CD1c-positive myeloid dendritic cell (primary cell): Measurements from ENCODE around the gene TMEM178B.

Source experiments
- DNase-seq: peaks from one replicate; pipeline ENCODE4 v3.0.0-alpha.2; 2016; ENCODE audit errors: extremely low spot score

Gene TMEM178B

DNA sequence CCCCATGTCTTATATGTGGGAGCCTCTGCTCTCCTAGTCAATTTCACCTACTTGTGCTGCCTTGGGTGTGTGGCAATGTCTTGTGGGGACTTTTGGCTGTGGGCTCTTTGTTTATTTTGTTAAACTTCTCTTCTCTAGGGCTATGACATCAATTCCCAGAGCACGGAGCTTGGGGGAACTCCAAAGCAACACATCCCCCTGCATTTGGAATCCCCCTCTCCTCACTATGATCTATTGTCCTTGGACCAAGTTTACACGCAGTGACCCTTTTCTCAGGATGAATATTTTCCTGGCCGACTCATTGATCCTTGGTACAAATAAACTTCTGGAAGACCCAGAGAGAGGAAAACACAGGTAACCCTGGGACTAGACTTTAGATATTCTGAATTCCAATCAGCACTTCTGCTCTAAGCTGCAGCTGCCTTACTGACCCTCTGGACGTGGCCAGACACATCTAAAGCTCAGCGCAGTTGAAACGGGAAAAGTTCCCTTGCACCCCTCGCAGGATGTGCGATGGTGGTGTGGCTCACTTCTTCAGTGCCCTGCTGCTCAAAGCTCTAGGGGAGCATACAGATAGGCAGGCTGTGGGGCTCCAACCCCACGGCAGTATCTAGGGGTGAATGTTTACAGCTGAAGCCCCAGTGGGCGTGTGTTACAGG is 110.8 kb downstream of the TMEM178B start:
- no peak for DNase-seq

DNA sequence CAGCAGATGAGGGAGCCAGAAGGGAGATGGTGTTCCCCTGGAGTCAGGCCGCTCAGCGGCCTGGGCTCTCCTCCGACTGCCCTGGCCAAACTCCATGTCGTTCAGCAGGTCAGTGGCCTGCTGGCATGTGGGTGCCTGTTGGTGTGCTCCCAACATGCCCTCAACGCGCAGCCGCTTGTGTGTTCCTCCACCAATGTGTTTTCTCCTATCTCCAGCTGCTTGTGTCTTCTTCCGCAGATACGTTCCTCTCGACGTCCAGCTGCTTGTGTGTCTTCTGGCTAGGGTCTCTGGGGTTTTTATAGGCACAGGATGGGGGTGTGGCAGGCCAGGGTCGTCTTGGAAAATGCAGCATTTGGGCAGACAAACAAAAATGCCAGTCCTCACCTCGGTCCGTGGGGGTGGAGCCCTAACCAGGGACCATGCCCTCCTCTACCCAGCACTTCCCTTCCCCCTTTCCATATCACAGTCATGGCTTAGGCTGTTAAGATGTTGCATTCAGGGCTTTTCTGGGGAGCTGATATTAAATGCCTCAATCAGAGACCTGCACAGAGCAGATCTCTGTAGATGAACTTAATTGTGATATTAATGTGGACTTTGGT is 111.6 kb downstream of the TMEM178B start:
- no peak for DNase-seq

DNA sequence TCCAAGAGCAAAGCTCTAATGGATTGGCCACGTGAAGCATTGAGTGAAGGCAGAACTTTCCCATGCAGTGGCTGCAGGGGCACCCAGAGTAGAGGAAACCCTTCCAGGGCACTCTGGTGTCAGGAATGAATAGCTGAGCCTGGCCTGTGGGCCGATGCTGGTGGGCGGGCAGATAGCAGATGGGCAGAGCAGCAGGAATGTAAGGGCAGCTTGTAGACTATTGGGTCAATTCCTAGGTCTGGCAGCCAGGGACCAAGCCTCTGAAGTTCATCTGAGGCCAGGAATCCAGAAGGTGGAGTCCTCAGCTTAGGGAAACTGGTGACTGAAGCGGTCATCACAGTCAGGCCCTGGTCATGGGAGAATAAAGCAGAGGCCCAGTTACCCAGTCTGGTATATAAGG is 115.4 kb downstream of the TMEM178B start:
- no peak for DNase-seq

DNA sequence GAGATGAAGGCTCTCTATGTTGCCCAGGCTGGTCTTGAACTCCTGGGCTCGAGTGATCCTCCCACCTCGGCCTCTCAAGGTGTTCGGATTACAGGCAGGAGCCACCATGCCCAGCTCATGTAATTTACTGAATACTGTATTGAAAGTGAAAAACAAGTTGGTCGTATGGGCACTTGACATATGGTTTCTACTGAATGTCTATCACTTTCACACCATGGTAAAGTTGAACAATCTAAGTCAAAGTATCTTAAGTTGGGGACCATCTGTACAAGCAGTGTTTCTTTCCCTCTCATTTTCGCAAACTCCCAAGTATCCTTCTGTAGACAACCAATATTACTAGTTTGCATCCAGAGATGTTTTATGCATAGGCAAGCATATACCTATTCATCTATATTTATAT is 116.6 kb downstream of the TMEM178B start:
- DNase-seq, result no peak

DNA sequence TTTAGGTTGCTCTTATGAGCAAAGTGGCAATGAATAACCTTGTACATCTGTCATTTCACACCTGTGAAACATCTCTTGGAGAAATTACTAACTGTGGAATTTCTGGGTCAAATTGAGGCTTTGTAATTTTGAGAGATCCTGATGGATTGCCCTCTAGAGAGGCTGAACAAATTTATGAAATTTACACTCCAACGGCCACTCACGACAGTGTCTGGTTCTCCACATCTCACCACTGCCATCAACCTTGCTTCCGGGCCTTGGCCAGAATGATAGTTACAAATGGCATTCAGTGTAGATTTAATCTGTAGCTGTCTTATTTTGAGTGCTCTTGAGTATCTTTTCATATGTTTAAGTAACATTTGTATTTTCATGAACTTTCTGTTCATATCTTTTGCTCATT is 117.4 kb downstream of the TMEM178B start:
- DNase-seq, result no peak

DNA sequence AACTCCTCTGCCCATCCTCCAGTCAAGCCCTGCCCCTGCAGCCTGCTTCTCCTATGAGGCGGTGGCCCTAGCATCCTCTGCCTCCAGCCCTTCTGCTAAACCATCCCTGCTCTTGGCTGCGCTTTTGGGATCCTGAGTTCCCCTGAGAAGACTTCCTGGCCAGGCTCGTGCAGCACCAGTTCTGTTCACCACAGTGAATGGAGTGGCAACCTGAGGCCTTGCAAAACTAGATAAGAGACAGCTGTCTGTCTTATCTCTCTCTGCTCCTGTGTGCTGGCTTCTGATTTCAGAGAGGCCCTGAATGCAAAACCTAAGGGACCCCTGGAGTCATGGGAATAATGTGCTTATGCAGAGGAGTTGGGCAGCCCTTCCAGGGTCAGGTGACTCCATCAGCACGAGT is 119.2 kb downstream of the TMEM178B start:
- DNase-seq, result no peak

DNA sequence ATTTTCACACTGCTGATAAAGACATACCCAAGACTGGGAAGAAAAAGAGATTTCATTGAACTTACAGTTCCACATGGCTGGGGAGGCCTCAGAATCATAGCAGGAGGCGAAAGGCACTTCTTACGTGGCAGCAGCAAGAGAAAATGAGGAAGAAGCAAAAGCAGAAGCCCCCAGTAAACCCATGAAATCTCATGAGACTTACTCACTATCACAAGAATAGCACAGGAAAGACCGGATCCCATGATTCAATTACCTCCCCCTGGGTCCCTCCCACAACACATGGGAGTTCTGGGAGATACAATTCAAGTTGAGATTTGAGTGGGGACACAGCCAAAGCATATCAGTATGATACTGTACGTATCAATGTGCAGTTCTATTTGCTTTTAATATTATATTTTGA is 121.9 kb downstream of the TMEM178B start:
- peak; percentile 9 for DNase-seq

DNA sequence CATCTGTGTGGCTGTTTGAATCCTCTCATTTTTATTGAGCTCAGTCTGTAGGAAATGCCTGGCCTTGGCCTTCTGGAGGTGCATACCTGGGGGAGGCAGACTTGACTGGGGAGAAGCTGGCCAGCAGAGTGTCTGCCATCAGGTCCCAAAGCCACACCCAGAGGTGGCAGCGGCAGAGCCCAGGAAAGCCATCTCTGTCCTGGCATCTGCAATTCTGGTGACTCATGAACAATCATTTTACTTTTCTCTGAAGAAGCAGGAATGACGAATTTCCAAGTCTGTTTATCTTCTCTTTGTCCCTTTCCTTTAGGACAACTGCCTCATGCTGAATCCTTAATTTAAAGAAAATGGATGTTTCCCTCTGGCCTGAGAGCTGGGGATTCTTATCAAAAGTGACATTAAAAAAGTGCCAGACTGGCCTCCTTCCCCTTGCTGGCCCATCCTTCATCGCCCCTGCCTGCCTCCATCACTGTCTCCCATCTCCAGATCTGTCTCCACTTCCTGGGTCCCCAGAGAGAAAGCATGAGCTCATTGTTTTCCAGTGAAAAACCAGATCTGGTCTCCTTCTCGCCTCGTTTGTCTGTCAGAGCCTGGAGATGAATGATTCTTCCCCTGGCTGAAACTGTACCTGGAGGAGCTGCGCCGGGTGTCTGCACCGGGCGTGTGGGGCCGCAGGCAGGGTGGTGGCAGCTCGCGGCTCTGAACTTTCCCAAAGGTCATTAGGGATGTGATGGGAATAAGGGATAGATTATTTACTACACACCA is 124.5 kb downstream of the TMEM178B start:
- DNase-seq, result no peak

DNA sequence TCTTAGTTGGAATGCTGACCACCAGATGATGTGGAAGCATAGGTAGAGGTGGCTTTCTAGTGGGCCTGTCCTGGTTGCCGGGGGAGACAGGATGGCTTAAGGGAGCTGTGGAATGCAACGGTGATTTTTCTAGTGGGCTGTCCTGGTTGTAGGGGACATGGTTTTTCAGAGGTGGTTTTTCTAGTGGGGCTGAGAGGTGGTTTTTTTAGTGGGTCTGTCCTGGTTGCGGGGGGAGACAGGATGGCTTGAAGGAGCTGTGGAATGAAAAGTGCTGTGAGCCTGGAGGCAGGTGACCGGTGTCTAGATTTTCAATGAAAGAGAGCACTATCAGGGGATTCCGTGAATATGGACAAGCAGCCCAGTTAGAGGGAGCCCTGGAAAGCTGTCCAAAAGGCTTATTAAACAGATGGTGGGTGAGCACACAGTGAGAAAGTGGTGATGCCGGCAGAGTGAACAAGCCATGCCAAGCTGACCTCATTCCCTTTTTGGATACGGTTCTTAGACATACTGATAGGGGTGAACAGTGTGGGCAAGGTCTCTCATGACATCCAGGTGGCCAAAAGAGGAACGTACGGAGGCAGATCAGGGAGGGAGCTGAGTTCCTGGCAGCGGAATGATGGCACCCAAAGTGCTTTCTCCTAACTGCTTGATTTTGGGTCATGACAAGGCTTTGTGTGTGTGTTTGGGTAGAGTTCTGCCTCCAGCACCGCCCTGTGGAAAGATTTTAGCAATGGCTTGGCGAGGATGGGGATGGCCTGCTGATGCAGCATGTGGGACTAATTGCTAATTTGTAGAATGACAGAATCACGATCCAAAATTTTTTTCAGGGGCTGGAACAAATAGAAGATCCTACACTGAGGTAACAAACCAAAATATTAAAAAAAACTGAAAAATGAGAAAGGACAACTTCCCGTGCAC is 126.6 kb downstream of the TMEM178B start:
- no peak for DNase-seq

DNA sequence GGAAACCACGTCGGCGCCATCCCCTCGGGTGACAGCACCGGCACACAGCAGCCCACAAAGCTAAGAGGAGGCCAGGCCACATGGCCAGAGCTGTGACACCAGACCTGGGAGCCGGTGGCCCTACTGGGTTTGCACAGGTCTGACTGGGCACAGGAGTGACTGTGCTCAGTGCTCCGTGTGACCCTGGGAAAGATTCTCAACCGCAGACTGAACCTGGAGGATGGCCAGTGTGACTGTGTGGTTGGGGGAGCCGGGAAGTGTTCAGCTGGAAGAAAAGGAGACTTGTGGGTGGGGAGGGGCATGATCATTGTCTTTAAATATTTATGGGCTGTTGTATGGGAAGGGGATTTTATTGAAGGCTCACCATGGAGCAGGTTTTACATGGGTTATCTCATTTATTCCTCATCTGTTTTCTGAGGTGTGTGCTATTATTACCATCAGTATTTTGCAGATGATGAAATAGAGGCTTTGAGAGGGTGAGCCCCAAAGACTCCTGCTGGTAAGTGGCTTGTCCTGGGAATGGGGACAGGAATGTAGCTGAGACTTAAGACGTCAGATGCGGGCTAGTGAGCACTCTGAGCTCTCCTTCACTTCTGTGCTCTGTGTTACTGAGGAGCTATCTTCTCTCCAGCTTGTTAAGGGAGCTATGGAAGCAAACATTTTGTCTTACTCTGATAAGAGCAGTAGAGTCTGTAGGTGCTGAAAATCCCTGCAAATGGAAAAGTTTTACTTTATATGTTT is 127.5 kb downstream of the TMEM178B start:
- DNase-seq, result no peak

DNA sequence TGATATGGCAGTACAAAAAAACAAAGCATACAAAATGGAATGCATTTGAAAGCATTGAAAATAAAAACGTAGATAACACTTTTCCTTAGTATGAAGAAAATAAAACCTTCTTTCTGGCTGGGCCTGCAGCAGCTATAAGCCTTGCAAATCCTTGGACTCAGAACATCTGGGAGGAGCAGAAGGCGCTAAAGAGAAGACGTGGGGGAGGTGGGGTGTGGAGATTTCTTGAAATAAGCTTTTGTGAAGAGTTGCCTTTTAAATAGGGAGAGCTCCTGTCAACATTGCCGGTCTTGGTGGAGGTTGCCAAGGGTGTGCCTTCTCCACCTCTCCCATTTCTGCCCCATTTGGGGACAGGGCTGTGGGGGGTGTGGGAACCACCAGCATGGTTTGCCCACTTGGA is 128.7 kb downstream of the TMEM178B start:
- no peak for DNase-seq

DNA sequence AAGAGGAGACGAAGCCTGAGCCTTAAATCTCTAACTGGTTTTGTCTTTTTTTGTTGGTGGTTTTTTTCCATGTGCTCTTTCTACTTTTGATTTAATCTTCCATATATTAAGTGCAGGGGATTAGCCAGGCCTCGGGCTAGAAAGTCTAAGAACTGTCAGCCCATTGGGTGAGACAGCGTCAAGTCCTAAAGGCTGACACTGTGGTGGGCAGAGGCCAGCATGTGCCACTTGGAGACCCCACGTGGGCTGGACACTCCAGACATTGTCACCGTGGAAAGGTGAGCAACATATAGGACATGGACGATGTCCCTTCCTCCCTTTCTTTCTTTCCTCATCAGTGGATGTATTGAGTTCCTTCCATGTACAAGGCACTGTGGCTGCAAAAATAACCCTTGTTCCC is 129.3 kb downstream of the TMEM178B start:
- no peak for DNase-seq

DNA sequence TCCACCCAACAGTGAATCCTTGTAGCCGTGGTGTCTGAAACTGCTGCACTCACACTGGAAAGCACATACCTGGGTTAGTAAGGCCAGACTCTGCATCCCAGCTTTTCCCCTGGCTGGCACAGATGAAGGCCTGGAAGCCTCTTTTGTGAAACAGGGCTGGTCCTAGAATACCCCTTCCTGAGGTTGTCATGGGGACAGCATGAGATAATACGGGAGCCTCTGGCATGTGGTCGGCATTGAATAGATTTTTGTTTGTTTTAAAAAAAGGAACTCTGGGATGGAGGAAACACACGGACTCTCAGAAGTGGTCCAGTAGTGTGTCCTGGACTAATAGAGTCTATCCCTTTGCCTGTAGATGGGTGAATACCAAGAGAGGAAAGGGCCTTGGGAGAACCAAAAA is 129.7 kb downstream of the TMEM178B start:
- DNase-seq, result no peak

DNA sequence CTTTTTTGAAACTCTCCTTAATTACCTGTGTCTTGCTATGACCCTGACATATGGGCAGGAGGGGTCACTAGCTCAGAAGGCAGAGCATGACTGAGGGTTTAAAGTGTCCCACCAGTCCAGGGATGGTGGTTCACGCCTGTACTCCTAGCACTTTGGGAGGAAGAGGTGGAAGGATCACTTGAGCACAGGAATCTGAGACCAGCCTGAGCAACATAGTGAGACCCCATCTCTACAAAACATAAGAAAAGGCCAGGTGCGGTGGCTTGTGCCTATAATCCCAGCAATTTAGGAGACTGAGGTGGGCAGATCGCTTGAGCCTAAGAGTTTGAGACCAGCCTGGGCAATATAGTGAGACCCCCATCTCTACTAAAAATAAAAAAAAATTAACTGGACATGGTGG is 133.8 kb downstream of the TMEM178B start:
- no peak for DNase-seq

DNA sequence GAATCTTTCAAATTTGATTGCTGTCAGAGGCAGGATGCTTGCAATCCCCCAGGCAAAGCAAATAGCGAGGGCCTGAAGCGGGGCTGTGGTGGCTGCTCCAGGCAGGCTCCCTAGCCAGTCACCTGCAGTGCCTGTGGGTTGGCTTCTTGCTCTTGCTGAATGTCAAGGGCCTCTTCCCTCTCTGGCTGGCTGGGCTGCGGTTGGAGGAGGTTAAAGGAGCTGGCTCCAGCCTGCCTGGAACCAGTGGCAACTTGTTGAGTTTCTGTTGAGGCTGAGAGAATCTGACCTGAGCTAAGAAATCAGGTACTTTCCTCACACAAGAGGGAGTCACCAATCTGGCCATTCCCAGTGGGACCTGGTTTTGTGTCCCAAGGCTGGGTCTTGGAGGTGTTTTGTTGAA is 134.7 kb downstream of the TMEM178B start:
- no peak for DNase-seq

DNA sequence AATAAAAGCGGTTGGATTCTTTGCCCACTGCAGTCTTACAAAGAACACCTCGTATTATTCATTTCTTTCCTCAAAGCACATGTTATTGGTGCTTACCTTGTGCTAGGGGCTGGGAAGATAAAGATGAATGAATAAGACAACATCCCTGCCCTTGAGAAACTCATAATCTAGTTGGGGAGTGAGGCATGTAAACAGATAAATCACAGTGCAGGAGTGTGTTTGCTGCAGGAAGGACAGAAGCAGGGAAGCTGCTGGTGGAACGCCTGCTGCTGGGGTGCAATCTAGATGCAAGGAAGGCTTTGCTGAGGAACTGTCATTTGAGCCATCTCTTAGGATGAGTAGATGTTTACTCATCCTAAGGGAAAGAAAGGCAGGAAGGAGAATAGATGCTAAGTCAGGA is 135.6 kb downstream of the TMEM178B start:
- DNase-seq, result no peak

DNA sequence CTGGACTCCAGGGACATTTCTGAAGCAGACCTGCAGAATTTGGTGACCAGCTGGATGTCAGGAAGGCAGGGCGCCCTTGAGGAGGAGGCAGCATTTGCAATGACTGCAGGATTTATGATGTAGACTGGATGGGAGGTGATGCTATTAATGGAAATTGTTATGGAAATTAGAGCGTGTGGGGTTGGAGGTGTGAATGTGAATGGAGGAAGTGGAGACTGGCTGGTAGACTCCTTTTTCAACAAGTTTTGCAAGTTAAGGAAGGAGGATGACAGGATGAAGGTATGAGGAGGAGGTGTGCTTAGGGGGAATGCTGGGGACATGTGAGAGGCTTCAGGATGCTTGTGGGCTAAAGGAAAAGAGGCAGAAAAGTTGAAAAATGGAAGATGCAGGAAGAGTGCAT is 137.0 kb downstream of the TMEM178B start:
- no peak for DNase-seq

DNA sequence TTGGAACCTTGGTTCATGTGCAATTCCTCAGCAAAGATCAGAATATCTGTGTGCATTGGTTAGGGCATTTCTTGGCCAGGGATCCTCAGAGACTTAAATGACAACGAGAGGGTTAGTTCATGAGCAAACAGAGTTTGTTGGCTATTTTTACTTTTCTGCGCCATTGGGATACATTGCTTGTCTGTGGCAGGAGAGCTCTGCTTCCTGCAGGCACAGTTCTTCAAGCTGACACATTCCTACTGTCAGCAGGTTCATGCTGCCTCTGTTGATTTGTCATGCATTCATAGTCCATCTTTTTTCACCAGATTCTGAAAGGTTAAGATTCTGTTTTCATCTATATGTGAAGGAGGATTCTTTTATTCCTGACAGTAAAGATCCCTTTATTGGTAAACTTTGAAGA is 139.4 kb downstream of the TMEM178B start:
- no peak for DNase-seq

DNA sequence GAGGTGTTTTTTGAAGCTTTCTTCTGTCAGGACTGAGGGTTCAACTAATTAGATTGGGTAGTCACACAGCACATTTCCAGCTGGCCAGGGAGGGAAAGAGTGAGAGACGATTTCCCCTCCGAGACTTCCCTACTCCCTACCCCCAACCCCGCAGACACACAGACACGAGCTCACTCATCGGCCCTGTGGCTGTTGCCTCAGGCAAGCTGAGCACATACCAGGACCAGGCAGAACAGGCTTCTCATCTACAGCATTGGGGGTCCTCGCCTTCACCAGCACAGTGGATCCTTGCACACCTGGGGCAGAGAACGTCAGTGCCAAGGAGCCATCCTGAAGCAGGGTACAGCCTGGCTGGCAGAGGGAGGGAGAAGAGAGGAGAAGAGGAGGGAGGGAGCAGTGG is 144.1 kb downstream of the TMEM178B start:
- DNase-seq, result no peak

DNA sequence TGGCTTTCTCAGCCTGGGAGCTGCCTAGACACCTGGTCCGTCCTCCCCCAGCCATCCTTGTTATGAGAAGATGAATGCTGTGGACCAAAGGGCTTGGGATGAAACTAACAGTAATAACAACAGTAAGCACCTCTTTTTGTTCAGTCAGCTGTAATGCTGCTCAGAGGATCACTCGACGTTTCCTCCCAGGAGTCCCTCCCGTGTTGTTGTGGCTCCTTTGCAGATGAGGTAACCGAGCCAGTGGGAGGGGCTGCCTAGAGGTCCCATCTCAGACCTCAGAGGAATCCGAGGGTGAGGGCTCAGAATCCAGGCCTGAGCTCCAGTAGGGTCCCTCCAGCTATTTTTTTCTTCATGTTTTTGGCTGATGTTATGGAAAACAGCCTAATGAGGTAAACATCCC is 145.1 kb downstream of the TMEM178B start:
- DNase-seq, result no peak

DNA sequence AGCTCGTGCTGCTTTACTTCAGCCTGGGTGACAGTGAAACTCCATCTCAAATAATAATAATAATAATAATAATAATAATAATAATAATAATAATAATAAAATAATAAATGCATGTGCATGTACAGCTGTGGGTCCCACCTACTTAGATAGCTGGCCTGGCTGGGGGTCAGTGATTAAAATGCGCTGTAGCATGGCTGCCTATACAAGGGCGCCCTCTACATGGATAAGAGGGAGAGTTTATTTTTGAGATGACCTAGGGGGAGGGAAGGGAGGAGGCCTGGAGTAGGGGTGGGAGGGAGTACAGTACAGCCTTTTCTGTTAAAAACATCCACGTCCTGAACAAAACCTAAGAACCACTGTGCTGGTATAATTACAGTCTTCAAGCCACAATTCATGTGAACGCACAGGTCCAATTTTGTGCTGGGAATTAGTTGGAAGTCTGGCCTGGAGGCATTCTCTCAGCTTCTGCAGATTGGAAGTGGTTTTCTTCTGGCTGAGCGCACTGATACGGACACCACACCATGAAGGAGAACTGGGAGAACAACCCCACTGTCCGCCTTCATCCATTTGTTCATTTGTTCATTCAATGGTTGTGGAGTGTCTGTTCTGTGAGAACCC is 146.5 kb downstream of the TMEM178B start:
- no peak for DNase-seq
